Measurements from ENCODE around the gene OSMR.
A peak's percentile ranks its signal among the peaks of the same experiment; 100 is the strongest.

OSMR gene

GRCh38 chr5:38921174-38921573 is 75.4 kb downstream of the OSMR start:
- DNase-seq (ENCODE audit: low read depth in 2 of 2), result no peak
- H3K4me3 ChIP-seq (replicated peaks in 1 of 2; ENCODE audit: low read depth in 2 of 2, low read length in 2 of 2), result no peak overlapping the region
- TF ChIP-seq, protein P1, sequence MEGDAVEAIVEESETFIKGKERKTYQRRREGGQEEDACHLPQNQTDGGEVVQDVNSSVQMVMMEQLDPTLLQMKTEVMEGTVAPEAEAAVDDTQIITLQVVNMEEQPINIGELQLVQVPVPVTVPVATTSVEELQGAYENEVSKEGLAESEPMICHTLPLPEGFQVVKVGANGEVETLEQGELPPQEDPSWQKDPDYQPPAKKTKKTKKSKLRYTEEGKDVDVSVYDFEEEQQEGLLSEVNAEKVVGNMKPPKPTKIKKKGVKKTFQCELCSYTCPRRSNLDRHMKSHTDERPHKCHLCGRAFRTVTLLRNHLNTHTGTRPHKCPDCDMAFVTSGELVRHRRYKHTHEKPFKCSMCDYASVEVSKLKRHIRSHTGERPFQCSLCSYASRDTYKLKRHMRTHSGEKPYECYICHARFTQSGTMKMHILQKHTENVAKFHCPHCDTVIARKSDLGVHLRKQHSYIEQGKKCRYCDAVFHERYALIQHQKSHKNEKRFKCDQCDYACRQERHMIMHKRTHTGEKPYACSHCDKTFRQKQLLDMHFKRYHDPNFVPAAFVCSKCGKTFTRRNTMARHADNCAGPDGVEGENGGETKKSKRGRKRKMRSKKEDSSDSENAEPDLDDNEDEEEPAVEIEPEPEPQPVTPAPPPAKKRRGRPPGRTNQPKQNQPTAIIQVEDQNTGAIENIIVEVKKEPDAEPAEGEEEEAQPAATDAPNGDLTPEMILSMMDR (IDR thresholded peaks at IDR 0.05; ENCODE audit: low read depth, low read length), result no peak

DNA sequence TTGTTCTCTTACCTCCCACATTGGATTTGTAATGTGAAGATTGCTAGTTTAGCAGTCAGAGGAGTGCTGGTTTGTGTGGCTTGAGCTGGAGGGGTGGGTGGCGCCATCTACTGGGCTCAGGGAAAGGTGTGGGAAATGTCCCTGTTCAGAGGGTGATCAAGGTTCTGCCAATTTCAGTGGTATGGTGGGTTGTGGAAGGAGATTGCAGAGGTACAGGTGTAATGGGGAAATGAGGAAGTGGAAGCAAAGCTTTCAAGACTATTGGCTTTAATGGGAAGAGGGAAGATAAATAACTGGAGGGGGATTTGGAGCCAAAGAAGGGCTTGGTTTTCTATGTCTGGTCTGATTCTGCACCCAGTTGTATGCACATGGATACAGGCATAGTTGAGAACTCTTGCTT is 76.4 kb downstream of the OSMR start:
- no peak overlapping the region for H3K4me3 ChIP-seq (replicated peaks in 1 of 2; ENCODE audit: low read depth in 2 of 2, low read length in 2 of 2)
- peak; percentile 64 to 68 for DNase-seq (ENCODE audit: low read depth in 2 of 2)
- TF ChIP-seq, protein P1 (IDR thresholded peaks at IDR 0.05; ENCODE audit: low read depth, low read length), result peak; percentile 90

- peak; percentile 45 to 86 for DNase-seq (ENCODE audit: low read depth in 2 of 2)
- TF ChIP-seq, protein P1 (IDR thresholded peaks at IDR 0.05; ENCODE audit: low read depth, low read length), result no peak
- H3K4me3 ChIP-seq (replicated peaks in 1 of 2; ENCODE audit: low read depth in 2 of 2, low read length in 2 of 2), result no peak overlapping the region
These were observed 78.0 kb downstream of the OSMR start for GRCh38 chr5:38923661-38924451.

DNA sequence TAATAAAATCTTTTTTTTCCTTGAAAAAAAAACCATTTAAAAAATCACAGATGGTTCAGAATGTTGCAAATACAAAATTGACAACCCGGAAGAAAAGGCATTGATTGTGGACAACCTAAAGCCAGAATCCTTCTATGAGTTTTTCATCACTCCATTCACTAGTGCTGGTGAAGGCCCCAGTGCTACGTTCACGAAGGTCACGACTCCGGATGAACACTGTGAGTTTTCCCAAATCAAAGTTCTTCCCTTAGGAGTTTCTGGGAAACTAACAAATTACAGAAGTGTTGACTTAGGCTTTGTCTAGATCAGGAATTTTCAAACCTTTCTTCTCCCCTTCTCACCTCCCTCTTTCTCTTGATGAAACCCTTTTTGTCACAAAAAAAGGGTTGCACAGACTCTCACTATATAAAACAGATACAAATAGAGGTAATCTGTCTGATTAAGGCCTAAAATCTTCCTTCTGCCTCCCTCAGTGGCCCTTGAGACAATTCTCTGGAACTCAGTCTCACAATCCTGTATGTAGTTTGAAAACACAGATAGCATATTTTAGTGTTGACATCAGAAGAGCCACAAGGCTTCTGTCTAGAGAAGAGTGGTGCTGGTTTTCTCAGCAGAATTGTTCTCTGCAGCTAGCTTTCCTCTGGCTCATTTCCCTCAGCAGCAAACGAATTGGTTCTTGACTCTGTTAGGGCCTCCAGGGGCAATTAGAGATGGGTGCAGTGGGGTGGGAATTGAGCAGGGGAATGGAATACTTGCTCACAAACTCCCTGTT is 79.5 kb downstream of the OSMR start:
- H3K4me3 ChIP-seq (replicated peaks in 1 of 2; ENCODE audit: low read depth in 2 of 2, low read length in 2 of 2), result no peak overlapping the region
- TF ChIP-seq, protein P1 (IDR thresholded peaks at IDR 0.05; ENCODE audit: low read depth, low read length), result no peak
- peak; percentile 57 to 86 for DNase-seq (ENCODE audit: low read depth in 2 of 2)

DNA sequence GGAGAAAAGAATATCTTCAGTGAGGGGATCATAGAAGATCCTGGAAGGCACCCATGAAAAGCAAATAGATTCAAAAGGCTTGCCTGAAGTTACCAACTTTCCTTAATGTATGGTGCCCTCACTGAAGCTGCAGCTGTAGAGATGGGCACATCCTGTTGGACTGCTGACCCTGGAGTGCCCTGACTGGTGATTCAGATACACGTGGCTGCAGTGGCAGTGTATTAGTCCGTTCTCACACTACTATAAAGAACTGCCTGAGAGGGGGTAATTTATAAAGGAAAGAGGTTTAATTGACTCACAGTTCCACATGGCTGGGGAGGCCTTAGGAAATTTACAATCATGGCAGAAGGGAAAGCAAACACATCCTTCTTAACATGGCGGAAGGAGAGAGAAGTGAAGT is 80.3 kb downstream of the OSMR start:
- DNase-seq (ENCODE audit: low read depth in 2 of 2), result peak in 1 of 2 donors; percentile 75
- TF ChIP-seq, protein P1 (IDR thresholded peaks at IDR 0.05; ENCODE audit: low read depth, low read length), result no peak
- H3K4me3 ChIP-seq (replicated peaks in 1 of 2; ENCODE audit: low read depth in 2 of 2, low read length in 2 of 2), result no peak overlapping the region

GRCh38 chr5:38927470-38927869 is 81.7 kb downstream of the OSMR start:
- TF ChIP-seq, protein P1 (IDR thresholded peaks at IDR 0.05; ENCODE audit: low read depth, low read length), result no peak
- H3K4me3 ChIP-seq (replicated peaks in 1 of 2; ENCODE audit: low read depth in 2 of 2, low read length in 2 of 2), result no peak overlapping the region
- DNase-seq (ENCODE audit: low read depth in 2 of 2), result no peak

All from cardiac fibroblast (primary cell).